Measurements from ENCODE around the gene DUSP12. TPM values are rescaled to one million over a fixed set of nuclear protein-coding genes. Genes with fewer than 3 reads are reported as not detected.
"Not testable (repeated sequence)": the region's sequence is repeated elsewhere in the genome, so short reads cannot be mapped to it uniquely, and the experiment has no call there.

DUSP12 gene
- total and polyA plus RNA-seq, 2 donors, result 22.6 to 28.2 TPM

DNA sequence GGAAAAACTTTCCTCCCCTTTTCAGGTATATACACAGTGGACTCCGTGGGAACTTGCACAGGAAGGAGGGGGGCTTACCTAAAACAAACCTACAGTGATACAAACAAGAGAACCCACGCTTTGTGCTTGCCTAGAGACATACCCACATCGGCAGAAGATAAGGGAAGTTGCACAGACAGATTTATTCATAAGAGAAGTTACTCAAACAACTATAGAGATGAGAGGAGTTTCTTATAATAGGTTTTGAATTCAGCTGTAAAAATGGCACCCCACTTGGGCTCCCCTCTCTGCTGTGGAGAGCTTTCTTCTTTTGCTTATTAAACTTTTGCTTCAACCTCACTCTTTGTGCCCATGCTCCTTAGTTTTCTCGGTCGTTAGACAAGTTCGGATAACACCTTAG lies 1.8 kb upstream of the DUSP12 start:
- H3K4me3 ChIP-seq (ENCODE audit: low read length in 2 of 2), result no peak overlapping the region
- peaks cover under 1 to 12% of the 10 kb centered on the region in 2 donors for H3K36me3 ChIP-seq (ENCODE audit: control insufficient read depth in 2 of 2, insufficient read depth in 2 of 2, low read length in 1 of 2)
- peaks cover 2 to 10% of the 10 kb centered on the region in 2 donors for H3K27me3 ChIP-seq (ENCODE audit: control insufficient read depth in 2 of 2, insufficient read depth in 1 of 2, low read length in 1 of 2)
- WGBS, result 60% methylated on average over 6 of the region's 6 CpGs
- H3K9me3 ChIP-seq (ENCODE audit: control insufficient read depth in 2 of 2, insufficient read depth in 1 of 2, low read length in 1 of 2), result no peaks in the 10 kb centered on the region
- no peak for DNase-seq (ENCODE audit: low read depth in 6 of 9, low spot score in 9 of 9)
- peaks cover 5 to 9% of the 10 kb centered on the region in 2 donors for H3K4me1 ChIP-seq (ENCODE audit: control insufficient read depth in 2 of 2, insufficient read depth in 2 of 2, low read length in 2 of 2)
- no peak overlapping the region for H3K27ac ChIP-seq (ENCODE audit: low read depth in 1 of 2, low read length in 1 of 2)

DNA sequence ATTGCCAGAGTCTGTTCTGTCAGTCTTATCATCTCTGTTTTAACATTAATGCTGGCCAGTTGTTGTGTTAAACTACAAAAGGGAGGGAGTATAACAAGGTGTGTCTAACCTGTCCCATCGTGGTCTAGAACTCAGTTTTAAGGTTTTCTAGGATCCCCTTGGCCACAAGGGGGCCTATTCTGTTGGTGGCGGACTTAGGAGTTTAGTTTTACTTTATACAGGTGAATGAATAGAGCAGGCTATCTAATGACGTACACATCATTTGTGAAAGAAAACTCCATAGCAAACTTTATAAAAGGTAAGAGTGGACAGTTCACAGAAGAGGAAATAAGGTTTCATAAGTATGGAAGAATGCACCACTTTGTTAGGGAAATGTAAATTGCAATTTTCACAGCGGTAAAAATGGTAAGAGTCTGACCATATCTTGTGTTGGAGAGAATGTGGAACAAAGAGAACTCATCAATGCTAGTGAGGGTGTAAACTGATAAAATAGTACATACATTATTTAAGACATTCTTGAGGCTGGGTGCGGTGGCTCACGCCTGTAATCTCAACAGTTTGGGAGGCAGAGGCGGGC lies 14.0 kb downstream of the DUSP12 start:
- Histone ChIP-seq H3K27me3 (ENCODE audit: control insufficient read depth in 2 of 2, insufficient read depth in 1 of 2, low read length in 1 of 2) (no peaks in the 10 kb centered on the region), H3K27ac (ENCODE audit: low read depth in 1 of 2, low read length in 1 of 2) (no peak overlapping the region), H3K9me3 (ENCODE audit: control insufficient read depth in 2 of 2, insufficient read depth in 1 of 2, low read length in 1 of 2) (no peaks in the 10 kb centered on the region), H3K4me3 (ENCODE audit: low read length in 2 of 2) (no peak overlapping the region), H3K36me3 (ENCODE audit: control insufficient read depth in 2 of 2, insufficient read depth in 2 of 2, low read length in 1 of 2) (peaks cover 0 to 2% of the 10 kb centered on the region in 2 donors), H3K4me1 (ENCODE audit: control insufficient read depth in 2 of 2, insufficient read depth in 2 of 2, low read length in 2 of 2) (peaks cover 7 to 9% of the 10 kb centered on the region in 2 donors)
- DNase-seq (ENCODE audit: low read depth in 6 of 9, low spot score in 9 of 9), result peak in 4 of 9 donors; percentile 27 to 69 (median 42)
- 76% methylated on average over 7 of the region's 7 CpGs for WGBS

DNA sequence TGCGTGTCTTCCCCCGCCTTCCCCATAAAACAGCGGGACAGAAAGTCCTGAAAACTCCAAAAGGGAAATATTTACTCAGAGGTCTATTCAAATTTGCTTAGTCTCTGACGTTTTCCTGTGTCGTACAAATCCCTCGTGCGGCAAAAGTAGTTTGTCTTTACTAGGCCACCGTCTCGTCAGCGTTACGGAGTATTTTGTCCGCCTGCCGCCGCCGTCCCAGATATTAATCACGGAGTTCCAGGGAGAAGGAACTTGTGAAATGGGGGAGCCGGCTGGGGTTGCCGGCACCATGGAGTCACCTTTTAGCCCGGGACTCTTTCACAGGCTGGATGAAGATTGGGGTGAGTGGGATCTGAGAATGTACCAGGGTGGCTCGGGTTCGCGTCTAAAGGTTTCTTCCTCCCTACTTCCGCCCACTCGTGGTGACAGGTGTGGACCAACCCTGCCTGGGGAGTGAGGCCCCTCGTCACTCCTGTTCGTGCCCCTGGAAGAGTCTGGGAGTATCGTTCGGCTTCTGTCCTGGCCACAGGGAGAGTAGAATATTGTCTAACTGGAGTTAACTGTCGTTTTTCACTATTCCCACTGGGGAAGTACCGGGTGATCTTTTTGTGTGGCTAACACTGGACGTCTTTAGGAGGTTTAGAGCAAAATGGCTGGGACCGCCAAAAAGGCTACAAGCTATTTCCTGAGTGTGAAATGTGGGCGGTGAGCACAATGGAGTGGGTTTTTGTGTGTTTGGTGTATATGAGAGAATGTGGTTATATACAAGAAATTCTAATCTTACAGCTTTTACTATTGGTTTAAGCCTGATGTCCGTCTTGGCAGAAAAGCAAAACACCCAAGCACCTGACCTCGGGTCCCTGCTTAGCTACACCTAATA lies 16.8 kb downstream of the DUSP12 start, which contains the start of gene ATF6:
ATF6 (plus strand) TSS at position 219 of the 880 bp plus-strand sequence; CDS start at position 260, 41 bp downstream.
- Histone ChIP-seq H3K9me3 (ENCODE audit: control insufficient read depth in 2 of 2, insufficient read depth in 1 of 2, low read length in 1 of 2) (no peaks in the 10 kb centered on the region), H3K36me3 (ENCODE audit: control insufficient read depth in 2 of 2, insufficient read depth in 2 of 2, low read length in 1 of 2) (no peaks in the 10 kb centered on the region), H3K27me3 (ENCODE audit: control insufficient read depth in 2 of 2, insufficient read depth in 1 of 2, low read length in 1 of 2) (no peaks in the 10 kb centered on the region), H3K4me3 (ENCODE audit: low read length in 2 of 2) (peak within 1 kb of the TSS; percentile 78 to 94), H3K27ac (ENCODE audit: low read depth in 1 of 2, low read length in 1 of 2) (peak within 1 kb of the TSS; percentile 78 to 90), H3K4me1 (ENCODE audit: control insufficient read depth in 2 of 2, insufficient read depth in 2 of 2, low read length in 2 of 2) (peaks cover 12 to 17% of the 10 kb centered on the region in 2 donors)
- WGBS, result under 1% methylated on average over 35 of the region's 35 CpGs
- peak; percentile 67 to 93 (median 78) for DNase-seq (ENCODE audit: low read depth in 6 of 9, low spot score in 9 of 9)

DNA sequence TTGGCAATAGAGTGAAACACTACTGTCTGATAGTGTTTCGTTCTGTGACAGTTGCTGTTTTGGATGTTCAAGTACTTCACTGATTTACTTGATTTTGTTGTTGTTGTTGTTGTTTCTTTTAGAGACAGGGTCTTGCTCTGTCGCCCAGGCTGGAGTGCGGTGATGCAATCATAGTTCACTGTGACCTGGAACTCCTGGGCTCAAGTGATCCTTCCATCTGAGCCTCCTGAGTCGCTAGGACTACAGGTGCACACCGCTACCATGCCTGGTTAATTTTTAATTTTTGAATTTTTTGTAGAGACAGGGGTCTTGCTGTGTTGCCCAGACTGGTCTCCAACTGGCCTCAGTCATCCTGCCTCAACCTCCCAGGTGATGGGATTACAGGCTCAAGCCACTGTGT lies 18.9 kb downstream of the DUSP12 start:
- 96% methylated on average over 5 of the region's 5 CpGs for WGBS
- H3K9me3 ChIP-seq (ENCODE audit: control insufficient read depth in 2 of 2, insufficient read depth in 1 of 2, low read length in 1 of 2), result no peaks in the 10 kb centered on the region
- no peak overlapping the region for H3K27ac ChIP-seq (ENCODE audit: low read depth in 1 of 2, low read length in 1 of 2)
- H3K4me1 ChIP-seq (ENCODE audit: control insufficient read depth in 2 of 2, insufficient read depth in 2 of 2, low read length in 2 of 2), result peaks cover 27 to 30% of the 10 kb centered on the region in 2 donors
- DNase-seq (ENCODE audit: low read depth in 6 of 9, low spot score in 9 of 9), result no peak
- H3K27me3 ChIP-seq (ENCODE audit: control insufficient read depth in 2 of 2, insufficient read depth in 1 of 2, low read length in 1 of 2), result no peaks in the 10 kb centered on the region
- H3K36me3 ChIP-seq (ENCODE audit: control insufficient read depth in 2 of 2, insufficient read depth in 2 of 2, low read length in 1 of 2), result no peaks in the 10 kb centered on the region
- H3K4me3 ChIP-seq (ENCODE audit: low read length in 2 of 2), result no peak overlapping the region

DNA sequence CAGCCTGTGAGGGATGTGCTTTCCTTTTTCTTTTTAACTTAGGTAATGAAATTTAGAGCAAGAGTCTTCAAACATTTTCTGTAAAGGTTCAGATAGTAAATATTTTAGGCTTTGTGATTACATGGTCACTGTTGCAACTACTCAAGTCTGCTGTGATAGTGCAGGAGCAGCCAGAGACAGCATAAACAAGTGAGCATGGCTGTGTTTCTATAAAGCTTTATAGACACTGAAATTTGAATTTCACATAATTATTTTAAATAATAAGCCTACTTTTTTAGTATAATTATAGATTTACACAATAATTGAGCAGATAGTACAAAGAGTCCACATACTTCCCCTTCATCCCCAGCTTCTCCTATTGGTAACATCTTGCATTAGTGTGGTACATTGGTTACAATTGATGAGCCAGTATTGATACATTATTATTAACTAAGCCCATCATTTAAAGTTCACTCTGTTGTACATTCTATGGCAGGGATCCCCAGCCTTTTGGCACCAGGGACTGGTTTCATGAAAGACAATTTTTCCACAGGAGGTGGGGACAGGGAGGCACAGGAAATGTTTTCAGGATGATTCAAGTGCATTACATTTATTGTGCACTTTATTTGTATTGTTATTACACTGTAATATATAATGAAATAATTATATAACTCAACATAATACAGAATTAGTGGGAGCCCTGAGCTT lies 19.5 kb downstream of the DUSP12 start:
- no peaks in the 10 kb centered on the region for H3K27me3 ChIP-seq (ENCODE audit: control insufficient read depth in 2 of 2, insufficient read depth in 1 of 2, low read length in 1 of 2)
- H3K4me1 ChIP-seq (ENCODE audit: control insufficient read depth in 2 of 2, insufficient read depth in 2 of 2, low read length in 2 of 2), result peaks cover 28 to 31% of the 10 kb centered on the region in 2 donors
- H3K9me3 ChIP-seq (ENCODE audit: control insufficient read depth in 2 of 2, insufficient read depth in 1 of 2, low read length in 1 of 2), result no peaks in the 10 kb centered on the region
- no peaks in the 10 kb centered on the region for H3K36me3 ChIP-seq (ENCODE audit: control insufficient read depth in 2 of 2, insufficient read depth in 2 of 2, low read length in 1 of 2)
- no peak overlapping the region for H3K4me3 ChIP-seq (ENCODE audit: low read length in 2 of 2)
- H3K27ac ChIP-seq (ENCODE audit: low read depth in 1 of 2, low read length in 1 of 2), result no peak overlapping the region
- no peak for DNase-seq (ENCODE audit: low read depth in 6 of 9, low spot score in 9 of 9)

DNA sequence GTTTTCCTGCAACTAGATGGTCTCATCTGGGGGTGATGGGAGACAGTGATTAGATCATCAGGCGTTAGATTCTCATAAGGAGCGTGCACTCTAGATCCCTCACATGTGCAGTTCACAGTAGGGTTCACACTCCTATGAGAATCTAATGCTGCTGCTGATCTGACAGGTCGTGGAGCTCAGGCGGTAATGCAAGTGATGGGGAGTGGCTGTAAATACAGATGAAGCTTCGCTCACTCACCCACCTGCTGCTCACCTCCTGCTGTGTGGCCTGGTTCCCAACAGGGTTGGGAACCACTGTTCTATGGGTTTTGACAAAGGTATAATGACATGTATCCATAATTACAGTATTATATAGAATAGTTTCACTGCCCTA lies 20.1 kb downstream of the DUSP12 start:
- peaks cover 30 to 31% of the 10 kb centered on the region in 2 donors for H3K4me1 ChIP-seq (ENCODE audit: control insufficient read depth in 2 of 2, insufficient read depth in 2 of 2, low read length in 2 of 2)
- not testable (repeated sequence) for DNase-seq (ENCODE audit: low read depth in 6 of 9, low spot score in 9 of 9); H3K4me3 ChIP-seq (ENCODE audit: low read length in 2 of 2); H3K9me3 ChIP-seq (ENCODE audit: control insufficient read depth in 2 of 2, insufficient read depth in 1 of 2, low read length in 1 of 2); H3K36me3 ChIP-seq (ENCODE audit: control insufficient read depth in 2 of 2, insufficient read depth in 2 of 2, low read length in 1 of 2); H3K27me3 ChIP-seq (ENCODE audit: control insufficient read depth in 2 of 2, insufficient read depth in 1 of 2, low read length in 1 of 2); H3K27ac ChIP-seq (ENCODE audit: low read depth in 1 of 2, low read length in 1 of 2)
- WGBS, result 99% methylated on average over 5 of the region's 5 CpGs

DNA sequence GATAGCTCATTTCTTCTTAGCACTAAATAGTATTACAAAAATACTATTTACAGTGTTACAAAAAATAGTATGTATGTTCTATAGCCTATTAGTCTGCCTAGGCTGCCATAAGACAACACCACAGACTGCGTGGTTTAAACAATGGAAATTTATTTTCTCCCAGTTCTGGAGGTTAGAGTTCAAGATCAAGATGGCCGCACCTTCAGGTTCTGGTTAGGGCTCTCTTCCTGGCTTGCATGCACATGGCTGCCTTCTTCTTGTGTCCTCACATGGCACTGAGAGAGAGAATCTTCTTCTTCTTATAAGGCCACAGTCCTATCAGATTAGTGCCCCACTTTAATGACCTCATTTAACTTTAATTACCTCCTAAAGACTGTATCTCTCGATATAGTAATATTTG lies 20.7 kb downstream of the DUSP12 start:
- Histone ChIP-seq H3K4me1 (ENCODE audit: control insufficient read depth in 2 of 2, insufficient read depth in 2 of 2, low read length in 2 of 2) (peaks cover 30 to 31% of the 10 kb centered on the region in 2 donors), H3K4me3 (ENCODE audit: low read length in 2 of 2) (no peak overlapping the region), H3K9me3 (ENCODE audit: control insufficient read depth in 2 of 2, insufficient read depth in 1 of 2, low read length in 1 of 2) (no peaks in the 10 kb centered on the region), H3K27ac (ENCODE audit: low read depth in 1 of 2, low read length in 1 of 2) (no peak overlapping the region), H3K27me3 (ENCODE audit: control insufficient read depth in 2 of 2, insufficient read depth in 1 of 2, low read length in 1 of 2) (no peaks in the 10 kb centered on the region), H3K36me3 (ENCODE audit: control insufficient read depth in 2 of 2, insufficient read depth in 2 of 2, low read length in 1 of 2) (no peaks in the 10 kb centered on the region)
- 97% methylated on average over 3 of the region's 3 CpGs for WGBS
- no peak for DNase-seq (ENCODE audit: low read depth in 6 of 9, low spot score in 9 of 9)

DNA sequence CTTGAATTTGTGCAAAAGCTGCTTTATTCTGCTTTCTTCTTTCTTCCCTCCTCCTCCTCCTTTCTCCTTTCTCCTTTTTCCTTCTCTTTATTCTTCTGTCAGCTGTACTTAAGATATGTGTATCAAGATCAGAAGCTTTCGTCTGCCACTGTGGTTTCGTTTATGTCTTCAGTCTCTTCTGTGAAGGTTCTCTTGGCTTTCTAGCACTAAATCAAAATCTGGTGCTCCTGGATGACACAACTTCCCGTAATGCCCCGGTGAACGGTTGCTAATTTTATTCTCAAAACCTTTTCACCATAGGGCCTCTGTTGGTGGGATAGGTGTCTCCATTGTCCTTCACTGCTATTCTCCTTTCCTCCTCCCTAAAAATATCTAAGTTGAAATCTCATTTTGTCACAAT lies 21.6 kb downstream of the DUSP12 start:
- Histone ChIP-seq H3K4me3 (ENCODE audit: low read length in 2 of 2) (no peak overlapping the region), H3K4me1 (ENCODE audit: control insufficient read depth in 2 of 2, insufficient read depth in 2 of 2, low read length in 2 of 2) (peaks cover 31 to 32% of the 10 kb centered on the region in 2 donors)
- 3% methylated on average over 5 of the region's 5 CpGs for WGBS

DNA sequence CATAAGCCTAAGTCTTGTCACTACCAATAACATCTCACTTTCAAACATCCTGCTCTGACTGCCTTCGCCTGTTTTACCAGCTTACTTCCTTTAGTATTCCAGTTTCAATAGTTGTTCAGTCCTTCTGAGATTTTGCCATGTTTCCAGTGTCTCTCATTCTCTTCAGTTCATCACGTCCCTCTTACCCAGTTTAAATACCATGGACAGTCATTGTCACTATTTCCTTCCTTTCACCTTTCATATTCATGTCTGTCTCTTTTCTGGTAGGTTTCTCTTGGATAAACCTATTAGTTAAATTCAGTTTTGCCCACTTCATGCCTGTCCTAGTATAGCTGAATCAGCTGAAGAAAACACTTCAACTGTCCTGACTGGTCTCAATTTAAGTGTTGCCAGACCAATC lies 22.4 kb downstream of the DUSP12 start:
- no peak for DNase-seq (ENCODE audit: low read depth in 6 of 9, low spot score in 9 of 9)
- no peak overlapping the region for H3K4me3 ChIP-seq (ENCODE audit: low read length in 2 of 2)
- 91% methylated on average over 2 of the region's 2 CpGs for WGBS
- no peaks in the 10 kb centered on the region for H3K9me3 ChIP-seq (ENCODE audit: control insufficient read depth in 2 of 2, insufficient read depth in 1 of 2, low read length in 1 of 2)
- H3K27ac ChIP-seq (ENCODE audit: low read depth in 1 of 2, low read length in 1 of 2), result no peak overlapping the region
- no peaks in the 10 kb centered on the region for H3K36me3 ChIP-seq (ENCODE audit: control insufficient read depth in 2 of 2, insufficient read depth in 2 of 2, low read length in 1 of 2)
- H3K27me3 ChIP-seq (ENCODE audit: control insufficient read depth in 2 of 2, insufficient read depth in 1 of 2, low read length in 1 of 2), result no peaks in the 10 kb centered on the region
- H3K4me1 ChIP-seq (ENCODE audit: control insufficient read depth in 2 of 2, insufficient read depth in 2 of 2, low read length in 2 of 2), result peaks cover 33 to 37% of the 10 kb centered on the region in 2 donors

More for the DNA sequence above, 21.6 kb downstream of the DUSP12 start:
- DNase-seq (ENCODE audit: low read depth in 6 of 9, low spot score in 9 of 9), result peak in 2 of 9 donors; percentile 36 to 71
- Histone ChIP-seq H3K9me3 (ENCODE audit: control insufficient read depth in 2 of 2, insufficient read depth in 1 of 2, low read length in 1 of 2) (no peaks in the 10 kb centered on the region), H3K36me3 (ENCODE audit: control insufficient read depth in 2 of 2, insufficient read depth in 2 of 2, low read length in 1 of 2) (no peaks in the 10 kb centered on the region), H3K27me3 (ENCODE audit: control insufficient read depth in 2 of 2, insufficient read depth in 1 of 2, low read length in 1 of 2) (no peaks in the 10 kb centered on the region), H3K27ac (ENCODE audit: low read depth in 1 of 2, low read length in 1 of 2) (no peak overlapping the region)
